K562 (cell line): ENCODE results near the gene DOK4. TPM values are rescaled to one million over a fixed set of nuclear protein-coding genes. Genes with fewer than 3 reads are reported as not detected.

ENCODE experiments used
- AFF4 ChIP-seq: sonication (generic); formaldehyde crosslinking; IDR thresholded peaks from 2 replicates; pipeline ENCODE4 v1.8.0; 2023; ENCODE audit warnings: mild to moderate bottlenecking, missing genetic modification reagents
- BRD4 ChIP-seq: fragments of 200-600 bp; sonication (generic); IDR thresholded peaks from 2 replicates; pipeline ENCODE4 v1.6.1; 2017; ENCODE audit warnings: inconsistent platforms
- C11orf30 ChIP-seq: fragments of 450-650 bp; IDR thresholded peaks from 2 replicates; pipeline ENCODE4 v1.6.1; 2016; ENCODE audit warnings: low read depth, mild to moderate bottlenecking
- CCNT2 ChIP-seq: IDR thresholded peaks from 2 replicates; pipeline ENCODE4 v1.6.1; 2011; ENCODE audit warnings: borderline replicate concordance, low read depth, mild to moderate bottlenecking, moderate library complexity, mixed read lengths, low read length; ENCODE audit not compliant: insufficient read length; ENCODE audit errors: extremely low read depth
- ETV1 ChIP-seq: fragments of 450-650 bp; conservative IDR thresholded peaks from 2 replicates; pipeline ENCODE4 v1.6.1; 2016; ENCODE audit warnings: missing genetic modification characterization, control low read depth, low read depth, missing compliant biosample characterization
- EZH2 ChIP-seq: IDR thresholded peaks from 2 replicates; pipeline ENCODE4 v1.6.1; 2012; ENCODE audit warnings: low read depth, mild to moderate bottlenecking, inconsistent platforms, low read length, borderline replicate concordance
- GATA2 ChIP-seq: sonication (generic); formaldehyde crosslinking; IDR thresholded peaks from 2 replicates; pipeline ENCODE4 v1.4.0; 2020; ENCODE audit warnings: mild to moderate bottlenecking, missing genetic modification reagents
- HDAC3 ChIP-seq: fragments of 450-650 bp; IDR thresholded peaks from 2 replicates; pipeline ENCODE4 v1.6.1; 2018; ENCODE audit warnings: borderline replicate concordance, mild to moderate bottlenecking, moderate library complexity; ENCODE audit not compliant: partially characterized antibody
- HLTF ChIP-seq: fragments of 450-650 bp; IDR thresholded peaks from 2 replicates; pipeline ENCODE4 v1.6.1; 2016
- MTA3 ChIP-seq: fragments of 450-650 bp; formaldehyde crosslinking; IDR thresholded peaks from 2 replicates; pipeline ENCODE4 v1.6.1; 2017; ENCODE audit warnings: mild to moderate bottlenecking, borderline replicate concordance
- NFE2L1 ChIP-seq: fragments of 450-650 bp; IDR thresholded peaks from 2 replicates; pipeline ENCODE4 v1.6.1; 2016; ENCODE audit warnings: missing genetic modification characterization, low read depth, mild to moderate bottlenecking, missing compliant biosample characterization, moderate library complexity, borderline replicate concordance
- NFYB ChIP-seq: IDR thresholded peaks from 2 replicates; pipeline ENCODE4 v1.6.1; 2011; ENCODE audit warnings: mild to moderate bottlenecking, moderate library complexity; ENCODE audit not compliant: insufficient read length; ENCODE audit errors: extremely low read depth
- RBM39 ChIP-seq: fragments of 200-400 bp; formaldehyde crosslinking; optimal IDR thresholded peaks from 2 replicates; pipeline ENCODE3; 2018; ENCODE audit warnings: low read depth, low read length
- TAF7 ChIP-seq: fragments of 450-650 bp; IDR thresholded peaks from 2 replicates; pipeline ENCODE4 v1.6.1; 2016; ENCODE audit warnings: missing genetic modification characterization, missing compliant biosample characterization
- TCF7L2 ChIP-seq: fragments of 150-350 bp; IDR thresholded peaks from 2 replicates; pipeline ENCODE4 v1.6.1; 2016; ENCODE audit warnings: low read depth, mild to moderate bottlenecking, low read length, moderate library complexity
- TRIM28 ChIP-seq: fragments of 450-650 bp; IDR thresholded peaks from 2 replicates; pipeline ENCODE4 v1.6.1; 2017
- ZBTB8A ChIP-seq: fragments of 450-650 bp; IDR thresholded peaks from 2 replicates; pipeline ENCODE4 v1.6.1; 2018; ENCODE audit warnings: mild to moderate bottlenecking, moderate library complexity; ENCODE audit not compliant: partially characterized antibody
- ZC3H4 ChIP-seq: sonication (generic); formaldehyde crosslinking; IDR thresholded peaks from 2 replicates; pipeline ENCODE4 v1.9.0; 2021; ENCODE audit warnings: missing genetic modification reagents, borderline replicate concordance
- ZNF41 ChIP-seq: fragments of 250-450 bp; sonication (Bioruptor Pico); conservative IDR thresholded peaks from 2 replicates; pipeline ENCODE4 v1.4.0; 2020; ENCODE audit warnings: mild to moderate bottlenecking
- ZSCAN32 ChIP-seq: fragments of 450-650 bp; formaldehyde crosslinking; IDR thresholded peaks from 2 replicates; pipeline ENCODE4 v1.4.0; 2020; ENCODE audit warnings: mild to moderate bottlenecking, moderate library complexity
- polyA plus RNA-seq, 8 experiments: library from polyadenylated mRNA; depleted of rRNA in 4 of 8; stranded (reverse) in 5 of 8; unstranded in 3 of 8; fragments of >200 nt; fragmentation: Nextera tagmentation in 2 of 8; fragmentation: Illumina TruSeq in 1 of 8; extraction: Ambion mirVana in 2 of 8; extraction: Trizol in 1 of 8; gene quantifications; 2 replicates each; pipeline versions ENCODE4 v1.2.1 to v1.2.3, GENCODE V29; 2011 to 2014; ENCODE audit warnings: inconsistent platforms in 1 of 8, missing spikeins in 1 of 8
- total RNA-seq, 7 experiments: library from RNA; depleted of rRNA in 6 of 7; stranded (reverse); fragments of >200 nt in 6 of 7; fragmentation: Illumina TruSeq in 2 of 7; extraction: Trizol in 2 of 7; gene quantifications; 2 replicates each; pipeline versions ENCODE4 v1.2.1 to v1.2.3, GENCODE V29; 2011 to 2021; ENCODE audit warnings: low replicate concordance in 1 of 7
- TF ChIP-seq, protein P1 (sequence below): conservative IDR thresholded peaks from 2 replicates; pipeline ENCODE4 v1.6.1; 2011; ENCODE audit warnings: low read depth, mild to moderate bottlenecking, low read length; ENCODE audit not compliant: control insufficient read depth

The DOK4 gene
- total and polyA plus RNA-seq, 9 of the 15 experiments (the other 6 are each of a cell fraction or from before 2014, with no cell fraction given): 0.10 to 14.4 (median 8.3) TPM

DNA sequence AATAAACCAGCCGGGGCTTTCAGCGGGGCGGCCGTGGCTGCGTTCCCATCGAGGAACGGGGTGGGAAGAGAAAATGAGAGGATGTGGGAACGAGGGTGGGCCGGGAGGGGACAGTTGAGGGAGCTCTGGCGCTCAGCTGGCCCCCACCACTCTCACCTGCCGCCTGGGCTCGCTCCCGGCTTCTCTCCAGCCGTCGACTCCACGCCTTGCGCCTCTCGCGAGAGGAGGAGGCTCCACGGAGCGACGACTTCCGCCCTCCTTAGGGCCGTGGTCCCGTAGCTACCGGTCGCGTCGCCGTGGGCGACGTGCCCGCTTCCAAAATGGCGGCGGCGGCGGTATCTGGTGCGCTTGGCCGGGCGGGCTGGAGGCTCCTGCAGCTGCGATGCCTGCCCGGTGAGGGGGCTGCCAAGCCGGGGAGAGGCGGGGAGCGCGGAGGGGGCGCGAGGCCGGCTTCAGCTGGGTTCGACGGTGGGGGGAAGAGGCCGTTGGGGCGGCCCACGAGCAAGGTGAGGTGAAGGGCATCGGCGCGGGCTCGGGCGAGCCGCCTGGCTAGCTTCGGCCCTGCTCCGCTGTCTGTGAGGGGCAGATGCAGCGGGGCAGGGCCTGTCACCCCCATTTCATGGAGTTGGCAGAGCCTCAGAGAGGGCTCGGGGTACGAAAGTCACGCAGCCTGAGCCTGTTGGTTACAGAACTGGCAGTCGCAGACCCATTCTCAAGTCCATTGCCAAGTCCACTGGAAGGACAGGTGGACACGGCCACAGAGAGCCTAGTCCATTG is 38.9 kb downstream of the DOK4 start, which contains the start of the genes CIAPIN1 and COQ9 (continued):
- peak; percentile 70; the same call in 1 of the 2 replicates for TF ChIP-seq AFF4 (CRISPR knock-in tag)
- TF ChIP-seq NFE2L1: no peak
- no peak for TF ChIP-seq ZC3H4 (CRISPR knock-in tag)
- TF ChIP-seq MTA3: peak; percentile 76; the same call in 1 of the 2 replicates
- TF ChIP-seq C11orf30: peak; percentile 82
- peak; percentile 67 for TF ChIP-seq CCNT2
- no peak for TF ChIP-seq TCF7L2
- no peak for TF ChIP-seq NFYB
- TF ChIP-seq RBM39: no peak
- TF ChIP-seq, protein P1, sequence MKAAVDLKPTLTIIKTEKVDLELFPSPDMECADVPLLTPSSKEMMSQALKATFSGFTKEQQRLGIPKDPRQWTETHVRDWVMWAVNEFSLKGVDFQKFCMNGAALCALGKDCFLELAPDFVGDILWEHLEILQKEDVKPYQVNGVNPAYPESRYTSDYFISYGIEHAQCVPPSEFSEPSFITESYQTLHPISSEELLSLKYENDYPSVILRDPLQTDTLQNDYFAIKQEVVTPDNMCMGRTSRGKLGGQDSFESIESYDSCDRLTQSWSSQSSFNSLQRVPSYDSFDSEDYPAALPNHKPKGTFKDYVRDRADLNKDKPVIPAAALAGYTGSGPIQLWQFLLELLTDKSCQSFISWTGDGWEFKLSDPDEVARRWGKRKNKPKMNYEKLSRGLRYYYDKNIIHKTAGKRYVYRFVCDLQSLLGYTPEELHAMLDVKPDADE: peak; percentile 83
- no peak for TF ChIP-seq EZH2
- no peak for TF ChIP-seq ZBTB8A
- no peak for TF ChIP-seq ZSCAN32 (CRISPR knock-in tag)
- no peak for TF ChIP-seq GATA2 (CRISPR knock-in tag)
- TF ChIP-seq ETV1 (tag): 0 out of 2 replicates have a peak, but pooled peaks have one; percentile 30
- no peak for TF ChIP-seq TRIM28
- TF ChIP-seq TAF7: peak; percentile 95
- TF ChIP-seq ZNF41 (CRISPR knock-in tag): no peak
- no peak for TF ChIP-seq HLTF
- TF ChIP-seq BRD4: peak; percentile 92
- TF ChIP-seq HDAC3: no peak
